IMR-90 (cell line): ENCODE results near the gene STPG4. TPM values are rescaled to one million over a fixed set of nuclear protein-coding genes. Genes with fewer than 3 reads are reported as not detected.
A peak's percentile ranks its signal among the peaks of the same experiment; 100 is the strongest.

Experiments used
- ATAC-seq: fragments of 200-7000 bp; cut with Tn5 transposase; 2 replicates; pipeline ENCODE4 v1.9.1; 2020; ENCODE audit warnings: low read depth, mild to moderate bottlenecking, moderate library complexity
- BruUV-seq: library from RNA; stranded (reverse); fragments of 400-500 nt; replicated peaks from 2 replicates; lab custom pipeline; 2021; lab: Mats Ljungman, UMichigan
- CTCF ChIA-PET: fragments of 300-600 bp; formaldehyde crosslinking; extraction: SDS; loops from one replicate; lab custom pipeline; 2021; ENCODE audit warnings: antibody characterized with exemption; lab: Yijun Ruan, JAX
- POLR2A ChIA-PET: fragments of 300-600 bp; sonication (Branson Sonifier 250); formaldehyde crosslinking; loops from one replicate; lab custom pipeline; 2022; ENCODE audit warnings: antibody characterized with exemption; ENCODE audit not compliant: unreplicated experiment; lab: Charles Lee
- DNase-seq: peaks from one replicate; pipeline ENCODE4 v3.0.0; 2013
- H2AFZ ChIP-seq: replicated peaks from 2 replicates; pipeline ENCODE3; 2013; ENCODE audit warnings: low read length, mild to moderate bottlenecking; ENCODE audit not compliant: poor library complexity
- H2AK5ac ChIP-seq: 2 replicates; pipeline ENCODE4 v1.6.1; 2013; ENCODE audit warnings: low read depth, low read length, inconsistent platforms
- H2AK9ac ChIP-seq: replicated peaks from 2 replicates; pipeline ENCODE3; 2013; ENCODE audit warnings: mild to moderate bottlenecking, low read depth, low read length, moderate library complexity; ENCODE audit not compliant: poor library complexity
- H2BK120ac ChIP-seq: 2 replicates; pipeline ENCODE4 v1.6.1; 2013; ENCODE audit warnings: low read depth, low read length, inconsistent platforms
- H2BK15ac ChIP-seq: 3 replicates; pipeline ENCODE4 v1.6.1; 2013; ENCODE audit warnings: low read depth, low read length, inconsistent platforms
- H2BK20ac ChIP-seq: 2 replicates; pipeline ENCODE4 v1.6.1; 2013; ENCODE audit warnings: low read depth, mild to moderate bottlenecking, inconsistent platforms, low read length, moderate library complexity
- H2BK5ac ChIP-seq: 2 replicates; pipeline ENCODE4 v1.6.1; 2013; ENCODE audit warnings: mild to moderate bottlenecking, low read depth, low read length, inconsistent platforms; ENCODE audit not compliant: poor library complexity, severe bottlenecking
- H3K14ac ChIP-seq: replicated peaks from 2 replicates; pipeline ENCODE4 v1.6.1; 2013; ENCODE audit warnings: low read depth, low read length, inconsistent platforms
- H3K18ac ChIP-seq: 2 replicates; pipeline ENCODE4 v1.6.1; 2013; ENCODE audit warnings: low read depth, low read length, control low read depth
- H3K23ac ChIP-seq: 2 replicates; pipeline ENCODE4 v1.6.1; 2013; ENCODE audit warnings: low read depth, low read length, inconsistent platforms
- H3K27ac ChIP-seq: 2 replicates; pipeline ENCODE4 v1.5.1; 2013; ENCODE audit warnings: mild to moderate bottlenecking, control low read depth, low read length; ENCODE audit not compliant: insufficient read depth
- H3K27me3 ChIP-seq: 2 replicates; pipeline ENCODE4 v1.6.1; 2013; ENCODE audit warnings: low read length; ENCODE audit not compliant: control insufficient read depth, insufficient read depth
- H3K36me3 ChIP-seq: 2 replicates; pipeline ENCODE4 v1.6.1; 2013; ENCODE audit warnings: low read length, mixed read lengths; ENCODE audit not compliant: control insufficient read depth, insufficient read depth
- H3K4ac ChIP-seq: 2 replicates; pipeline ENCODE4 v1.6.1; 2013; ENCODE audit warnings: low read depth, low read length, inconsistent platforms
- H3K4me1 ChIP-seq: 2 replicates; pipeline ENCODE4 v1.6.1; 2013; ENCODE audit warnings: low read length, mixed read lengths; ENCODE audit not compliant: control insufficient read depth, insufficient read depth
- H3K4me2 ChIP-seq: 2 replicates; pipeline ENCODE4 v1.6.1; 2013; ENCODE audit warnings: low read depth, mild to moderate bottlenecking, control low read depth, low read length, moderate library complexity
- H3K4me3 ChIP-seq: 2 replicates; pipeline ENCODE4 v1.5.1; 2013; ENCODE audit warnings: low read depth, mild to moderate bottlenecking, control low read depth, low read length, moderate library complexity; ENCODE audit not compliant: insufficient read depth
- H3K56ac ChIP-seq: 2 replicates; pipeline ENCODE4 v1.6.1; 2013; ENCODE audit warnings: low read length, inconsistent platforms; ENCODE audit not compliant: insufficient read depth; ENCODE audit errors: extremely low read depth
- H3K79me1 ChIP-seq, 2 experiments: 2 replicates each; pipeline ENCODE4 v1.6.1; 2013; ENCODE audit warnings: low read length in 2 of 2, inconsistent platforms in 1 of 2, low read depth in 1 of 2
- H3K9ac ChIP-seq: 2 replicates; pipeline ENCODE4 v1.6.1; 2013; ENCODE audit warnings: low read depth, low read length, control low read depth
- H3K9me1 ChIP-seq: 2 replicates; pipeline ENCODE4 v1.6.1; 2013; ENCODE audit warnings: low read length, inconsistent platforms; ENCODE audit not compliant: insufficient read depth
- H3K9me3 ChIP-seq: 2 replicates; pipeline ENCODE4 v1.6.1; 2013; ENCODE audit warnings: low read length; ENCODE audit not compliant: control insufficient read depth, insufficient read depth
- H4K20me1 ChIP-seq: 2 replicates; pipeline ENCODE4 v1.6.1; 2013; ENCODE audit warnings: low read length, inconsistent platforms; ENCODE audit not compliant: insufficient read depth
- H4K5ac ChIP-seq: 2 replicates; pipeline ENCODE4 v1.6.1; 2013; ENCODE audit warnings: mild to moderate bottlenecking, low read depth, low read length, control low read depth
- H4K8ac ChIP-seq, 2 experiments: 2 replicates each; pipeline ENCODE4 v1.6.1; 2013; ENCODE audit warnings: low read depth in 2 of 2, low read length in 2 of 2, control low read depth in 1 of 2, inconsistent platforms in 1 of 2
- H4K91ac ChIP-seq: 2 replicates; pipeline ENCODE4 v1.6.1; 2013; ENCODE audit warnings: low read depth, low read length, inconsistent platforms; ENCODE audit not compliant: insufficient read depth
- CTCF ChIP-seq: conservative IDR thresholded peaks from 2 replicates; pipeline ENCODE4 v1.5.1; 2012; ENCODE audit warnings: mild to moderate bottlenecking, low read depth, low read length, improper control_type of control experiment
- ELK1 ChIP-seq: fragments of 150-350 bp; IDR thresholded peaks from 2 replicates; pipeline ENCODE4 v1.6.1; 2016; ENCODE audit warnings: low read depth, mild to moderate bottlenecking, low read length, moderate library complexity, borderline replicate concordance
- MXI1 ChIP-seq: IDR thresholded peaks from 2 replicates; pipeline ENCODE4 v1.6.1; 2012; ENCODE audit warnings: low read depth, mild to moderate bottlenecking, low read length, moderate library complexity, borderline replicate concordance
- NFE2L2 ChIP-seq: fragments of 150-350 bp; IDR thresholded peaks from 2 replicates; pipeline ENCODE4 v1.6.1; 2016; ENCODE audit warnings: low read depth, mild to moderate bottlenecking, low read length
- WGBS, 2 experiments: methylation state at CpG; one replicate each; pipeline versions ENCODE4 v1.1.5 to v1.1.7; 2013; ENCODE audit warnings: missing lambda C conversion rate in 2 of 2; ENCODE audit not compliant: insufficient read length in 1 of 2; ENCODE audit errors: extremely low coverage in 2 of 2; 5-methylcytosine and 5-hydroxymethylcytosine counted together
- dilution Hi-C: fragments of 300-500 bp; cut with HindIII; formaldehyde crosslinking; loops from one replicate; pipeline ENCODE4 v1.14.3; 2018; ENCODE audit warnings: low sequenced_read_pairs; ENCODE audit not compliant: unreplicated experiment
- in situ Hi-C: fragments of 300-500 bp; cut with MboI; formaldehyde crosslinking; loops from 3 replicates; pipeline ENCODE4 v1.14.3; 2019; ENCODE audit warnings: low sequenced_read_pairs, inconsistent platforms, mixed read lengths
- intact Hi-C: fragments of 100-400 bp; cut with micrococcal nuclease; formaldehyde crosslinking; loops from 2 replicates; pipeline ENCODE4 v1.10.0; 2022
- polyA plus RNA-seq, 3 experiments: library from polyadenylated mRNA; depleted of rRNA; stranded (reverse); fragments of >200 nt; gene quantifications; 2 replicates each; pipeline ENCODE4 v1.2.3, GENCODE V29; 2012; ENCODE audit warnings: low replicate concordance in 1 of 3
- total RNA-seq: library from RNA; depleted of rRNA; stranded (reverse); fragments of >200 nt; gene quantifications from 2 replicates; pipeline ENCODE4 v1.2.3, GENCODE V29; 2012

STPG4 gene
- total and polyA plus RNA-seq, 2 of the 4 experiments (the other 2 are of a cell fraction): 0.12 to 0.18 TPM

- ChIA-PET CTCF (no interaction called here), POLR2A (interaction anchor here (2.9 kb wide), 1 partner anchor 14 kb away, joined by 6 read pairs; no protein-coding TSS in a partner anchor)
- no peak for DNase-seq
- Histone ChIP-seq H4K8ac (peak overlapping the region; percentile 51 to 95), H3K4me3 (no peak overlapping the region), H3K27ac (peak overlapping the region; percentile 90), H3K14ac (peak overlapping the region; percentile 99), H4K5ac (peak overlapping the region; percentile 87), H4K20me1 (no peaks in the 10 kb centered on the region), H2AK9ac (peak overlapping the region; percentile 96), H3K9ac (peak overlapping the region; percentile 26), H3K79me1 (peaks cover 15 to 72% of the 10 kb centered on the region in 2 experiments; a peak in 3 of 4 replicates), H3K27me3 (no peaks in the 10 kb centered on the region), H3K4me2 (no peak overlapping the region), H3K56ac (0 out of 2 replicates have a peak overlapping the region, but pooled peaks have one; percentile 69), H3K4ac (peak overlapping the region; percentile 99), H3K4me1 (peaks cover 41% of the 10 kb centered on the region), H3K23ac (peak overlapping the region; percentile 99), H2AK5ac (peak overlapping the region; percentile 98), H3K36me3 (peaks cover 22% of the 10 kb centered on the region; the same call in 1 of the 2 replicates), H3K9me1 (peaks cover 47% of the 10 kb centered on the region), H3K9me3 (no peaks in the 10 kb centered on the region), H4K91ac (peak overlapping the region; percentile 98), H2BK20ac (peak overlapping the region; percentile 95), H3K18ac (peak overlapping the region; percentile 93), H2BK120ac (peak overlapping the region; percentile 98), H2AFZ (peak overlapping the region; percentile 48), H2BK15ac (peak overlapping the region; percentile 89; the same call in 2 of the 3 replicates), H2BK5ac (peak overlapping the region; percentile 86)
- 78% methylated on average over 1 of the region's 2 CpGs; no CpG with 5 or more reads in 1 of the 2 experiments for WGBS, 2 experiments
- dilution Hi-C loops (no loop called here), intact Hi-C loops (no loop called here), in situ Hi-C loops (no loop called here)
- ATAC-seq: no peak
- TF ChIP-seq NFE2L2: no peak
- no peak for TF ChIP-seq MXI1
- no peak for TF ChIP-seq CTCF
- TF ChIP-seq ELK1: no peak
- BruUV-seq: no TSS peak
Measured at GRCh38 chr2:47057687-47058002, 97.5 kb downstream of the STPG4 start.
